ENCODE results near the gene USP34. TPM values are rescaled to one million over a fixed set of nuclear protein-coding genes. Genes with fewer than 3 reads are reported as not detected.

Gene USP34
- total and polyA plus RNA-seq, 2 donors from 2014 or later, result 37.2 to 112 TPM

DNA sequence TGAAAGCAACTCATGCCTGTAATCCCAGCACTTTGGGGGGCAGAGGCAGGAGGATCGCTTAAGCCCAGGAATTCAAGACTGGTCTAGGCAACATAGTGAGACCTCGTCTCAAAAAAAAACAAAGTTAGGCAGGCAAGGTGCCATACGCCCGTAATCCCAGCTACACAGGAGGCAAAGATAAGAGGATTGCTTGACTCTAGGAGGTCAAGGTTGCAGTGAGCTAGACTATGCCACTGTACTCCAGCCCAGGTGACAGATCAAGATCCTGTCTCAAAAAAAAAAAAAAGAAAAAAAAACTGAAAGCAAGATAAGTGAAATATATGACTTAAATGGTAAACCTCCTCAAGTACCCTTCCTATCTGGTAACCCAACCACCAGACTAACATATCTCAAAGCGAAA, 59.8 kb downstream of the USP34 start:
- no peaks in the 10 kb centered on the region for H3K9me3 ChIP-seq (ENCODE audit: control insufficient read depth in 2 of 3, insufficient read depth in 1 of 3, low read length in 3 of 3)
- intact Hi-C loops (cut with DNase I), result no loop called here
- H3K4me3 ChIP-seq (ENCODE audit: low read length in 3 of 3), result no peak overlapping the region
- no peak overlapping the region for H3K9ac ChIP-seq (ENCODE audit: low read length in 3 of 3)
- H3K27ac ChIP-seq (ENCODE audit: low read depth in 2 of 2, low read length in 2 of 2), result no peak overlapping the region
- FAIRE-seq (no peak), DNase-seq (no peak)
- H3K4me1 ChIP-seq (ENCODE audit: control insufficient read depth in 2 of 3, insufficient read depth in 2 of 3, low read depth in 1 of 3, low read length in 3 of 3), result no peaks in the 10 kb centered on the region
- H3K36me3 ChIP-seq (ENCODE audit: control insufficient read depth in 2 of 3, insufficient read depth in 3 of 3, low read length in 3 of 3), result no peaks in the 10 kb centered on the region
- H3K27me3 ChIP-seq (ENCODE audit: control insufficient read depth, insufficient read depth, low read length), result no peaks in the 10 kb centered on the region
- TF ChIP-seq, protein P1, sequence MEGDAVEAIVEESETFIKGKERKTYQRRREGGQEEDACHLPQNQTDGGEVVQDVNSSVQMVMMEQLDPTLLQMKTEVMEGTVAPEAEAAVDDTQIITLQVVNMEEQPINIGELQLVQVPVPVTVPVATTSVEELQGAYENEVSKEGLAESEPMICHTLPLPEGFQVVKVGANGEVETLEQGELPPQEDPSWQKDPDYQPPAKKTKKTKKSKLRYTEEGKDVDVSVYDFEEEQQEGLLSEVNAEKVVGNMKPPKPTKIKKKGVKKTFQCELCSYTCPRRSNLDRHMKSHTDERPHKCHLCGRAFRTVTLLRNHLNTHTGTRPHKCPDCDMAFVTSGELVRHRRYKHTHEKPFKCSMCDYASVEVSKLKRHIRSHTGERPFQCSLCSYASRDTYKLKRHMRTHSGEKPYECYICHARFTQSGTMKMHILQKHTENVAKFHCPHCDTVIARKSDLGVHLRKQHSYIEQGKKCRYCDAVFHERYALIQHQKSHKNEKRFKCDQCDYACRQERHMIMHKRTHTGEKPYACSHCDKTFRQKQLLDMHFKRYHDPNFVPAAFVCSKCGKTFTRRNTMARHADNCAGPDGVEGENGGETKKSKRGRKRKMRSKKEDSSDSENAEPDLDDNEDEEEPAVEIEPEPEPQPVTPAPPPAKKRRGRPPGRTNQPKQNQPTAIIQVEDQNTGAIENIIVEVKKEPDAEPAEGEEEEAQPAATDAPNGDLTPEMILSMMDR (IDR thresholded peaks at IDR 0.05; ENCODE audit: borderline replicate concordance, extremely low read depth, insufficient read depth), result no peak

GRCh38 chr2:61410185-61410584, 60.7 kb downstream of the USP34 start:
- H3K27ac ChIP-seq (ENCODE audit: low read depth in 2 of 2, low read length in 2 of 2), result no peak overlapping the region
- DNase-seq, result no peak
- no peak overlapping the region for H3K4me3 ChIP-seq (ENCODE audit: low read length in 3 of 3)
- H3K9me3 ChIP-seq (ENCODE audit: control insufficient read depth in 2 of 3, insufficient read depth in 1 of 3, low read length in 3 of 3), result no peaks in the 10 kb centered on the region
- no peaks in the 10 kb centered on the region for H3K36me3 ChIP-seq (ENCODE audit: control insufficient read depth in 2 of 3, insufficient read depth in 3 of 3, low read length in 3 of 3)
- H3K9ac ChIP-seq (ENCODE audit: low read length in 3 of 3), result no peak overlapping the region
- TF ChIP-seq, protein P1 (IDR thresholded peaks at IDR 0.05; ENCODE audit: borderline replicate concordance, extremely low read depth, insufficient read depth), result no peak
- no peaks in the 10 kb centered on the region for H3K4me1 ChIP-seq (ENCODE audit: control insufficient read depth in 2 of 3, insufficient read depth in 2 of 3, low read depth in 1 of 3, low read length in 3 of 3)
- no peaks in the 10 kb centered on the region for H3K27me3 ChIP-seq (ENCODE audit: control insufficient read depth, insufficient read depth, low read length)
- FAIRE-seq, result no peak
- intact Hi-C loops (cut with DNase I), result no loop called here

- no peak for DNase-seq
- TF ChIP-seq, protein P1 (IDR thresholded peaks at IDR 0.05; ENCODE audit: borderline replicate concordance, extremely low read depth, insufficient read depth), result no peak
- Histone ChIP-seq H3K27ac (ENCODE audit: low read depth in 2 of 2, low read length in 2 of 2) (no peak overlapping the region), H3K9ac (ENCODE audit: low read length in 3 of 3) (no peak overlapping the region), H3K9me3 (ENCODE audit: control insufficient read depth in 2 of 3, insufficient read depth in 1 of 3, low read length in 3 of 3) (no peaks in the 10 kb centered on the region), H3K36me3 (ENCODE audit: control insufficient read depth in 2 of 3, insufficient read depth in 3 of 3, low read length in 3 of 3) (no peaks in the 10 kb centered on the region), H3K4me3 (ENCODE audit: low read length in 3 of 3) (no peak overlapping the region), H3K27me3 (ENCODE audit: control insufficient read depth, insufficient read depth, low read length) (no peaks in the 10 kb centered on the region), H3K4me1 (ENCODE audit: control insufficient read depth in 2 of 3, insufficient read depth in 2 of 3, low read depth in 1 of 3, low read length in 3 of 3) (no peaks in the 10 kb centered on the region)
- intact Hi-C loops (cut with DNase I), result no loop called here
- no peak for FAIRE-seq
Measured at GRCh38 chr2:61405813-61406212, 65.1 kb downstream of the USP34 start.

DNA sequence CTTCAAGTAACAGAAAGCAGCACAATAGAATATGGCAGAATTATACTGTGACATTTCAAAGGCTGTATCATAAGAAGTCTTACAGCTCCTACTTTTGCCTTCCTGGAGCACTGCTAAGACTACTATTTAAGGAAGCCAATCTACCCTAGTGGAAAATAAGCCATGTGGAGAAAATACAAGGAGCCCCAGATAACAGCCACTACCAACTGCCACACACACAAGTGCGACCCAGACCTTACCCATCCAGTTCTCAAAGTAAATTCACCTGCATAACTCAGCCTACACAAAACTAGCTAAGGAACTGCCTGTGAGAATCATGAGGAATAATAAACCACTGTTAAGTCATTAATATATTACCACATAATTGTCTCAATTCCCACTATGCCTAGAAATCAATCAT, 66.4 kb downstream of the USP34 start:
- Histone ChIP-seq H3K9me3 (ENCODE audit: control insufficient read depth in 2 of 3, insufficient read depth in 1 of 3, low read length in 3 of 3) (no peaks in the 10 kb centered on the region), H3K27me3 (ENCODE audit: control insufficient read depth, insufficient read depth, low read length) (no peaks in the 10 kb centered on the region), H3K4me1 (ENCODE audit: control insufficient read depth in 2 of 3, insufficient read depth in 2 of 3, low read depth in 1 of 3, low read length in 3 of 3) (no peaks in the 10 kb centered on the region), H3K27ac (ENCODE audit: low read depth in 2 of 2, low read length in 2 of 2) (no peak overlapping the region), H3K4me3 (ENCODE audit: low read length in 3 of 3) (no peak overlapping the region), H3K9ac (ENCODE audit: low read length in 3 of 3) (no peak overlapping the region), H3K36me3 (ENCODE audit: control insufficient read depth in 2 of 3, insufficient read depth in 3 of 3, low read length in 3 of 3) (no peaks in the 10 kb centered on the region)
- TF ChIP-seq, protein P1 (IDR thresholded peaks at IDR 0.05; ENCODE audit: borderline replicate concordance, extremely low read depth, insufficient read depth), result no peak
- FAIRE-seq (no peak), DNase-seq (no peak)
- intact Hi-C loops (cut with DNase I), result no loop called here

Data from kidney (tissue), 14 donors.